ENCODE data around the gene GPATCH2L.

Gene GPATCH2L

DNA sequence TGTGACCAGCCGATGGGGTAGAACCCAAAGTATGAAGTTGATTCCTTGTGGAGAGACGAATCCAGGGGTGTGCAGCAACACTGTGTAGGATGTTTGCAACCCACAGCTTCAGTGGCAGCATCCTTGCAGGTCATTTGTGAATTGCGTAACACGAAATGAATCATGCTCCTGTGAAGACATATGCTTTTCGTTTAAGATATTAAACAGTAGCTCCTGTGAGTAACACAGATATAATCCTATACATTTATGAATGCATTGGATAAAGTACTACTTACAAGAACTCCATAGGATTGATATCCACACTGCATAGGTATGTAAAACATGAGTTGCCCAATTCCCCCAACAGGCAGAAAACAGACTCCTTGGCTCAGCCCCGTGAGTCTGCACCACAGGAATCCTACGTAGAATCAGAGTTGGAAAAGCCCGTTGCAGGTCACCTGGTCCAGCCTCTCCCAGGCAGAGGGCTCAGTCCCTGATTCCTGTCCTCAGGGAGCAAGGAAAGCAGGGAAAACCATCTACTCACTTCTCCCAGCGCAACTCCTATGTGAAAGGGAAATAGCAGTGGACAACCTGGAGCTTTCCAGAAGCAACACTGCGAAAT is 75.8 kb downstream of the GPATCH2L start:
- 0 out of 2 replicates have a peak, but pooled peaks cover 8% of the 10 kb centered on the region for H3K27me3 ChIP-seq (ENCODE audit: control insufficient read depth, low read length)
- TF ChIP-seq, protein P1, sequence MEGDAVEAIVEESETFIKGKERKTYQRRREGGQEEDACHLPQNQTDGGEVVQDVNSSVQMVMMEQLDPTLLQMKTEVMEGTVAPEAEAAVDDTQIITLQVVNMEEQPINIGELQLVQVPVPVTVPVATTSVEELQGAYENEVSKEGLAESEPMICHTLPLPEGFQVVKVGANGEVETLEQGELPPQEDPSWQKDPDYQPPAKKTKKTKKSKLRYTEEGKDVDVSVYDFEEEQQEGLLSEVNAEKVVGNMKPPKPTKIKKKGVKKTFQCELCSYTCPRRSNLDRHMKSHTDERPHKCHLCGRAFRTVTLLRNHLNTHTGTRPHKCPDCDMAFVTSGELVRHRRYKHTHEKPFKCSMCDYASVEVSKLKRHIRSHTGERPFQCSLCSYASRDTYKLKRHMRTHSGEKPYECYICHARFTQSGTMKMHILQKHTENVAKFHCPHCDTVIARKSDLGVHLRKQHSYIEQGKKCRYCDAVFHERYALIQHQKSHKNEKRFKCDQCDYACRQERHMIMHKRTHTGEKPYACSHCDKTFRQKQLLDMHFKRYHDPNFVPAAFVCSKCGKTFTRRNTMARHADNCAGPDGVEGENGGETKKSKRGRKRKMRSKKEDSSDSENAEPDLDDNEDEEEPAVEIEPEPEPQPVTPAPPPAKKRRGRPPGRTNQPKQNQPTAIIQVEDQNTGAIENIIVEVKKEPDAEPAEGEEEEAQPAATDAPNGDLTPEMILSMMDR (IDR thresholded peaks at IDR 0.05; ENCODE audit: low read depth, low read length, poor library complexity, severe bottlenecking): no peak
- TF ChIP-seq EZH2phosphoT487 (IDR thresholded peaks at IDR 0.05; ENCODE audit: borderline replicate concordance, low read length): no peak
- H3K4me2 ChIP-seq (ENCODE audit: low read length): no peak overlapping the region

DNA sequence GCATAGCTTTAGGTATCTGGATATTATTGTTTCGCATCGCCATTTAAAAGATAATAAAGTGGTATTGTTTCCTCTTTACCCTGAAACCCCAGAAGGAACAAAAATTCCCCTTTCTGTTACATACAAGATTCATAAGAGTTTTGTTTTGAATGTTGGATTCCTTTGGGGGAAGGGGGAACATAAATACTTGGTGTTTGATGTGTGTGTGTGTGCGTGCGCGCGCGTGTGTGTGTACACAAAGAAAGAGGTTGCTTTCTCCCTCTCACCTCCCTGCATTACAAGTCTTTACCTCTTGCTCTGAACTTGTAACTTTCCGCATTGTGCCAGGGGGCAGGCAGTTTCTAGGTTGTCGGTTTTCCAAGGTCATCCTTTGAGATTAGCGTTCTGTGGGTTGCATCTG is 76.4 kb downstream of the GPATCH2L start:
- Histone ChIP-seq H3K9me3 (ENCODE audit: control insufficient read depth, insufficient read depth, low read length) (no peaks in the 10 kb centered on the region), H3K36me3 (ENCODE audit: control insufficient read depth, low read length) (no peaks in the 10 kb centered on the region), H3K4me3 (ENCODE audit: low read length) (no peak overlapping the region), H3K4me2 (ENCODE audit: low read length) (no peak overlapping the region), H3K4me1 (ENCODE audit: control insufficient read depth, low read length) (no peaks in the 10 kb centered on the region), H3F3A (ENCODE audit: control insufficient read depth, insufficient read depth) (no peaks in the 10 kb centered on the region), H3K27me3 (ENCODE audit: control insufficient read depth, low read length) (0 out of 2 replicates have a peak, but pooled peaks cover 8% of the 10 kb centered on the region), H3K79me2 (ENCODE audit: control insufficient read depth, low read length) (no peaks in the 10 kb centered on the region), H4K20me1 (ENCODE audit: control insufficient read depth, insufficient read depth, low read depth, low read length) (no peaks in the 10 kb centered on the region), H3K9me2 (replicated peaks; ENCODE audit: control insufficient read depth, low read length) (no peaks in the 10 kb centered on the region), H3K27ac (ENCODE audit: low read depth, low read length) (no peak overlapping the region)
- TF ChIP-seq, protein P1 (IDR thresholded peaks at IDR 0.05; ENCODE audit: low read depth, low read length, poor library complexity, severe bottlenecking): no peak
- TF ChIP-seq EZH2phosphoT487 (IDR thresholded peaks at IDR 0.05; ENCODE audit: borderline replicate concordance, low read length): no peak

More for the DNA sequence above, 75.8 kb downstream of the GPATCH2L start:
- no peak overlapping the region for H3K4me3 ChIP-seq (ENCODE audit: low read length)
- H3K4me1 ChIP-seq (ENCODE audit: control insufficient read depth, low read length): no peaks in the 10 kb centered on the region
- H3K79me2 ChIP-seq (ENCODE audit: control insufficient read depth, low read length): no peaks in the 10 kb centered on the region
- H3K9me2 ChIP-seq (replicated peaks; ENCODE audit: control insufficient read depth, low read length): no peaks in the 10 kb centered on the region
- no peaks in the 10 kb centered on the region for H3F3A ChIP-seq (ENCODE audit: control insufficient read depth, insufficient read depth)
- H3K36me3 ChIP-seq (ENCODE audit: control insufficient read depth, low read length): no peaks in the 10 kb centered on the region
- no peaks in the 10 kb centered on the region for H3K9me3 ChIP-seq (ENCODE audit: control insufficient read depth, insufficient read depth, low read length)
- H3K27ac ChIP-seq (ENCODE audit: low read depth, low read length): no peak overlapping the region
- H4K20me1 ChIP-seq (ENCODE audit: control insufficient read depth, insufficient read depth, low read depth, low read length): no peaks in the 10 kb centered on the region

DNA sequence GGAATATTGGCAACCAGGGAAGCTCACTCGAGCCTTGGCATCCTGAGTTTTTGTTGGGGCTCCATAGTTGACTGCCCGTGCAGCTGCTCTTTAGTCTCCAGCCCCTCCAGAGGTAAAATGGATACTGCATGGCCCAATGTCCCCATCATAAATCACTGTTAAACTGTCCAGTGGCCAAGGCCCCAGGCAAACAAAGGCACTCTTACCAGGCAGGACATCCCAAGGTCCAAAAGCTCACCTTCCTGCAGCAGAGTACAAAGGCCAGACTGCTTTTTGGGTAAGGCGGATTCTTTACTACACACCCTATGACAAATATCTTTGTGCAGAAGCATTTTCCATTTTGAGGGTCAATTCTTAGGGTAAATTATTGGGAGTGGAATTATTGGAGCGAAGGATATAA is 81.1 kb downstream of the GPATCH2L start:
- H3K4me3 ChIP-seq (ENCODE audit: low read length): no peak overlapping the region
- H3K27ac ChIP-seq (ENCODE audit: low read depth, low read length): no peak overlapping the region
- no peaks in the 10 kb centered on the region for H3K9me3 ChIP-seq (ENCODE audit: control insufficient read depth, insufficient read depth, low read length)
- peaks cover 11% of the 10 kb centered on the region for H3K4me1 ChIP-seq (ENCODE audit: control insufficient read depth, low read length)
- H3K4me2 ChIP-seq (ENCODE audit: low read length): no peak overlapping the region
- no peaks in the 10 kb centered on the region for H3K9me2 ChIP-seq (replicated peaks; ENCODE audit: control insufficient read depth, low read length)
- no peaks in the 10 kb centered on the region for H4K20me1 ChIP-seq (ENCODE audit: control insufficient read depth, insufficient read depth, low read depth, low read length)
- 0 out of 2 replicates have a peak, but pooled peaks cover 3% of the 10 kb centered on the region for H3K27me3 ChIP-seq (ENCODE audit: control insufficient read depth, low read length)
- no peaks in the 10 kb centered on the region for H3K79me2 ChIP-seq (ENCODE audit: control insufficient read depth, low read length)
- no peaks in the 10 kb centered on the region for H3K36me3 ChIP-seq (ENCODE audit: control insufficient read depth, low read length)
- TF ChIP-seq, protein P1 (IDR thresholded peaks at IDR 0.05; ENCODE audit: low read depth, low read length, poor library complexity, severe bottlenecking): no peak
- TF ChIP-seq EZH2phosphoT487 (IDR thresholded peaks at IDR 0.05; ENCODE audit: borderline replicate concordance, low read length): no peak
- H3F3A ChIP-seq (ENCODE audit: control insufficient read depth, insufficient read depth): no peaks in the 10 kb centered on the region
